HG03175 (cell line): Measurements from ENCODE around the gene ELL.

Source experiments
- ATAC-seq: cut with Tn5 transposase; IDR thresholded peaks from one replicate; pipeline ENCODE4 v1.9.1; 2021; ENCODE audit warnings: mild to moderate bottlenecking, moderate library complexity; ENCODE audit not compliant: unreplicated experiment

ELL gene

GRCh38 chr19:18473003-18473705 is 48.7 kb downstream of the ELL start:
- no peak for ATAC-seq

- ATAC-seq, result no peak
These were observed 51.1 kb downstream of the ELL start for GRCh38 chr19:18470787-18471186.

- no peak for ATAC-seq
These were observed 52.6 kb downstream of the ELL start for GRCh38 chr19:18469069-18469846.

GRCh38 chr19:18468517-18468916 is 53.4 kb downstream of the ELL start:
- no peak for ATAC-seq

- no peak for ATAC-seq
These were observed 53.9 kb downstream of the ELL start for GRCh38 chr19:18467978-18468377.

- no peak for ATAC-seq
These were observed 55.5 kb downstream of the ELL start for GRCh38 chr19:18466354-18466753.

GRCh38 chr19:18465964-18466339 is 55.9 kb downstream of the ELL start:
- no peak for ATAC-seq

GRCh38 chr19:18465214-18465963 is 56.5 kb downstream of the ELL start:
- no peak for ATAC-seq

- no peak for ATAC-seq
These were observed 57.2 kb downstream of the ELL start for GRCh38 chr19:18464646-18465045.

- ATAC-seq, result no peak
These were observed 60.4 kb downstream of the ELL start for GRCh38 chr19:18461471-18461870.

GRCh38 chr19:18460900-18461299 is 61.0 kb downstream of the ELL start:
- no peak for ATAC-seq

GRCh38 chr19:18457483-18458331 is 64.2 kb downstream of the ELL start:
- no peak for ATAC-seq

- no peak for ATAC-seq
These were observed 64.9 kb downstream of the ELL start for GRCh38 chr19:18456974-18457373.

- no peak for ATAC-seq
These were observed 65.6 kb downstream of the ELL start for GRCh38 chr19:18456279-18456678.

GRCh38 chr19:18453269-18454024 is 68.4 kb downstream of the ELL start:
- no peak for ATAC-seq

- ATAC-seq, result no peak
These were observed 69.5 kb downstream of the ELL start for GRCh38 chr19:18452386-18452785.

GRCh38 chr19:18450931-18451836 is 70.7 kb downstream of the ELL start:
- peak; percentile 49 for ATAC-seq

GRCh38 chr19:18450021-18450930 is 71.6 kb downstream of the ELL start:
- ATAC-seq, result no peak
